Measurements from ENCODE around the gene VCL.

VCL gene

DNA sequence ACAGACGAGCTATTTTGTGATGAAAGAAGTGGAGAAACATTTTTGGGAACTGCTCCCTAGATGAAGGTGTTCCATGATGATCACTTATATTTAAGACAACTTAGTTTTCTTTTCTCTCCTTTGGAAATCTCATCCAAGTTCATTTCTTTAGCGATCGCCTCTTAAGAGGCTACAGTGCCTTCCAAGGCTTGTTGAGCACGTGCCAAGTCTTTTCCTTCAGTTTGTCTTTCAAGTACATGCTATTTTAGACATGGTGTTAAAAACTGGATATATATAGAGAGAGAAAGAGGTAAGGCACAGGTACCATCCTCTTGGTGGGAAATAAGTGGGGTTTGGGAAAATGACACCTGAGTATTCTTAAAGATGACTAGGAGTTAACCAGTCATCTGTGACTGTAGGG, 155.8 kb downstream of the VCL start:
- TF ChIP-seq CTCF (IDR thresholded peaks at IDR 0.05; ENCODE audit: low read depth, low read length): no peak
- DNase-seq (ENCODE audit: extremely low read depth, low read depth): no peak

DNA sequence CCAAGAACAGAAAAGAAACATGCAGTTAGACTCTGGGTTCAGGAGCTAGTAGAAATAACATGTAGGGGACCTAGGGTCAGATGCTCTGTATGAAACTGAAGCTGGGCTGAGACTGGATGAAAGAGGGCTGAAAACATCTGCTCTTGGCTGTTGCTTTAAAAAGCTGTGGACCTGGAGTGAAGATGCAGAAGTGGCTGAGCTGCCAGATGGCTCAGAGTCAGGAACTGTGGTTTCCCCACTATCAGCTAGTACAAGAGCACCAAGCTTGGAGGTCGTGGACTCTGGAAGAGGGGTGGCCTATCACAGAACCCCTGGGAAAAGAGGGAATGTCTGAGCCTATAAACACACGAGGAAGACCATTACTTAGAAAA, 159.0 kb downstream of the VCL start:
- TF ChIP-seq CTCF (IDR thresholded peaks at IDR 0.05; ENCODE audit: low read depth, low read length): no peak
- no peak for DNase-seq (ENCODE audit: extremely low read depth, low read depth)

DNA sequence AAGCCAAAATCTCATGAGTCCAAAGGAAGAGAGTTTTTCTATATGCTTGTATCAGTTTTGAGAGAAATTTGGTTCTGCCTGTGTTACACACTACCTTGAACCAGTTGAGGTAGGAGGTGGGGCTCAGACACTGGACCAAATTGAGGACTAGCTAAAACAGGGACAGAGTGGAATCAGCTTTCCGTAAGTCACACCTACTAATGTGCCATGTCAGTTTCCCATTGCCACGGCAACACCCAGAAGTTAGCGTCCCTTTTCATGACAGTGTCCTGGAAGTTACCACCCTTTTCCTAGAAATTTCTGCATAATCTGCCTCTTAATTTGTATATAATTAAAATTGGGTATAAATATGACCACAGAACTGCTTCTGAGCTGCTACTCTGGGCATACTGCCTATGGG, 162.1 kb downstream of the VCL start:
- DNase-seq (ENCODE audit: extremely low read depth, low read depth): no peak
- TF ChIP-seq CTCF (IDR thresholded peaks at IDR 0.05; ENCODE audit: low read depth, low read length): no peak

GRCh38 chr10:74163319-74164068, 165.6 kb downstream of the VCL start:
- no peak for DNase-seq (ENCODE audit: extremely low read depth, low read depth)
- no peak for TF ChIP-seq CTCF (IDR thresholded peaks at IDR 0.05; ENCODE audit: low read depth, low read length)

- DNase-seq (ENCODE audit: extremely low read depth, low read depth): no peak
- TF ChIP-seq CTCF (IDR thresholded peaks at IDR 0.05; ENCODE audit: low read depth, low read length): no peak
Observed at GRCh38 chr10:74164716-74165529, 167.0 kb downstream of the VCL start.

DNA sequence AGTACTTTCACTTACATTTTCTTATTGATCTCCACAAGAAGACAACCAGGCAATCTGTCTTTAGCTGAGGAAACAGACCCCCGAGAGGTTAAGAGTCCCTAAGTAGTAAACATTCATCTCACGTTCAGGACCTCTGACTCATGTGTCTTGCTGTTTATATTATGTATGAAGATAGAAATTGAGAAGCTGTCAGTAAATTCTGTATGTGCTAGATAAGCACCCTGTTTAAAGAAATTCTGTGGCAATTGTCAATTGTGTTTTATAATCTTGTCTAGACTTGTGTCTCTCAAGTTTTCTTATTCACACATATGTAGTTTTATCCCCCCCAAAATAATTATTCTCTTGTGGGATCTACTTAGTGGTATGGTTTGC, 167.6 kb downstream of the VCL start:
- no peak for DNase-seq (ENCODE audit: extremely low read depth, low read depth)
- no peak for TF ChIP-seq CTCF (IDR thresholded peaks at IDR 0.05; ENCODE audit: low read depth, low read length)

DNA sequence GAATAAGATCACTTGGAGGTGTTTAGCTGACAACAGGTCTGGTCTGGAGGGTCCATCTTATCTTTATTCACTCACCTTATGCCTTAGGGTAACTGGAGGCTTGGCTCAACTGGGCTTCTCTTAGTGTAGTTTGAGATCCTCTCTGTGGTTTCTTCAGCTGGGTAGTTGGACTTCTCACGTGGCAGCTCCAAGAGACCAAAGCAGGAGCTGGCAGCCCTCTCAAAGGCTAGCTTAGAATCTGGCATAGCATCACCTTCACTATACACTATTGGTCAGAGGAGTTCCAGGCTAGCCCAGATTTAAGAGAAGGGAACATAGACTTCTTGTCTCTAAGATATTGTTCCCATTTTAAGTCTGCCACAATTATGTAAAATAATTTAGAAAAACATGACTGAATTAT, 169.5 kb downstream of the VCL start:
- no peak for DNase-seq (ENCODE audit: extremely low read depth, low read depth)
- no peak for TF ChIP-seq CTCF (IDR thresholded peaks at IDR 0.05; ENCODE audit: low read depth, low read length)
